GM21360 (cell line): ENCODE results near the gene NIPA2.
A peak's percentile ranks its signal among the peaks of the same experiment; 100 is the strongest.
"Not testable (repeated sequence)": the region's sequence is repeated elsewhere in the genome, so short reads cannot be mapped to it uniquely, and the experiment has no call there.

Experiments used
- ATAC-seq: cut with Tn5 transposase; IDR thresholded peaks from one replicate; pipeline ENCODE4 v1.9.1; 2021; ENCODE audit warnings: mild to moderate bottlenecking, moderate library complexity; ENCODE audit not compliant: unreplicated experiment

NIPA2 gene

GRCh38 chr15:22838292-22839042, at the start of gene NIPA2:
NIPA2 (plus strand) TSS chr15:22838666; CDS start chr15:22851732, 13,066 bp downstream.
- ATAC-seq = peak; percentile 80

- no peak for ATAC-seq
Measured at GRCh38 chr15:22794063-22794462, 44.4 kb upstream of the NIPA2 start.

- no peak for ATAC-seq
Measured at GRCh38 chr15:22794621-22795167, 43.8 kb upstream of the NIPA2 start.

DNA sequence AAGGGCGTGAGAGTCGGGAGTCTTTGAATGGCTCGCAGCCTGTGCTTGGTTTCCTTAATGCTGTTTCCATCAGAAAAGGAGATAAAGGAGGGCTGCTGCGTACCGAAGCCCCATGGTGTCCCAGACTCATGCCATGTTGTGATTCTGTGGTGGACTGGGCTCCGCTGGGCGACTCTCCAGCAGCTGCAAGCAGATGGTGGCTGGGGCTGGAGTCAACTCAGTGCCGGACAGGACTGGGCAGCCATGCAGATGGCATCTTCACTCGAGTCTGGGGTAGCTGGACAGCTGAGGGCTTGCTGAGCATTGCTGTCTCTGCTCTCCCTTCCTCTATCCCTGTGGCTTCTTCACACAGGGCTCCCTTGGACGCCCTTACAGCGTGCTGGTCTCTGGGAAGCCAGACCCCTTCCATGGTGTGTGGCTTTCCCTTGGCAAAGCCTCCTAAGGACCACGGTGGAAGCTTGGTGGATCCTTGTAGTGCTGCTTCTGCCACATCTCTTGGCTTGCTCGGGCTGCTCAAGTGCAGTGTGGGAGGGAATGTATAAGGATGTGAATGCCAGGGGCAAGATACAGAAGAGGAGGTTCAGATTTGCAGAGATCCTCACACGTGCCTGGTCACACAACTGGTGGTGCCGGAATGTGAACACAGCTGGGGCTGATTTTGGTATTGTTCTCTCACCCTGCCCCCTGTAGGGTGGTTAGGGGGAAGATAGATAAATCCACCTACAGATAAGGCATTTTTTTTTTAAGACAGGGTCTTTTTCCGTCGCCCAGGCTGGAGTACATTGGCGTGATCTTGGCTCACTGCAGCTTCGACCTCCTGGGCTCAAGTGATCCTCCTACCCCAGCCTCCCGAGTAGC, 43.0 kb upstream of the NIPA2 start:
- ATAC-seq = no peak

GRCh38 chr15:22796079-22796478, 42.4 kb upstream of the NIPA2 start:
- ATAC-seq = no peak

- no peak for ATAC-seq
Measured at GRCh38 chr15:22799902-22800301, 38.6 kb upstream of the NIPA2 start.

- ATAC-seq = not testable (repeated sequence)
Measured at GRCh38 chr15:22803006-22803405, 35.5 kb upstream of the NIPA2 start.

- no peak for ATAC-seq
Measured at GRCh38 chr15:22806156-22806555, 32.3 kb upstream of the NIPA2 start.

DNA sequence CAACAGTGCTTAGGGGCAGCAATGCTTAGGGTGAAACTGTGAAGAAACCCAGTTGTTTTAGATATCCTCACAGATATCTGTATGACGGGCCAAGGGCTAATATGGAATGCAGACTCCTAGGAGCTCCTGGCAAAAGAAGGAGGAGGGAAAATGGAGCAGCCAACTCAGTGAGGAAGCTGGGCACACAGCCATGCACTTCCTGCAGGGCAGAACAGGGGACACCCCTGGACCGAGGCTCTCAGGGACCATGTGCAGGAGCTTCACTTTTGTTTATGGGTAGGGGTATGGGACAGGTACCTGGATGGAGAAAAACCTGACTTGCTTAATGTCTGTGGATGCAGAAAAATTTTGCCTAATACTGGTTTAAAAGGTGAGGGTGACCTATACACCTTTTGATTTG, 31.8 kb upstream of the NIPA2 start:
- ATAC-seq = no peak

GRCh38 chr15:22807831-22808230, 30.6 kb upstream of the NIPA2 start:
- not testable (repeated sequence) for ATAC-seq

- ATAC-seq = no peak
Measured at GRCh38 chr15:22808240-22808639, 30.2 kb upstream of the NIPA2 start.

- ATAC-seq = no peak
Measured at GRCh38 chr15:22808761-22809280, 29.6 kb upstream of the NIPA2 start.

DNA sequence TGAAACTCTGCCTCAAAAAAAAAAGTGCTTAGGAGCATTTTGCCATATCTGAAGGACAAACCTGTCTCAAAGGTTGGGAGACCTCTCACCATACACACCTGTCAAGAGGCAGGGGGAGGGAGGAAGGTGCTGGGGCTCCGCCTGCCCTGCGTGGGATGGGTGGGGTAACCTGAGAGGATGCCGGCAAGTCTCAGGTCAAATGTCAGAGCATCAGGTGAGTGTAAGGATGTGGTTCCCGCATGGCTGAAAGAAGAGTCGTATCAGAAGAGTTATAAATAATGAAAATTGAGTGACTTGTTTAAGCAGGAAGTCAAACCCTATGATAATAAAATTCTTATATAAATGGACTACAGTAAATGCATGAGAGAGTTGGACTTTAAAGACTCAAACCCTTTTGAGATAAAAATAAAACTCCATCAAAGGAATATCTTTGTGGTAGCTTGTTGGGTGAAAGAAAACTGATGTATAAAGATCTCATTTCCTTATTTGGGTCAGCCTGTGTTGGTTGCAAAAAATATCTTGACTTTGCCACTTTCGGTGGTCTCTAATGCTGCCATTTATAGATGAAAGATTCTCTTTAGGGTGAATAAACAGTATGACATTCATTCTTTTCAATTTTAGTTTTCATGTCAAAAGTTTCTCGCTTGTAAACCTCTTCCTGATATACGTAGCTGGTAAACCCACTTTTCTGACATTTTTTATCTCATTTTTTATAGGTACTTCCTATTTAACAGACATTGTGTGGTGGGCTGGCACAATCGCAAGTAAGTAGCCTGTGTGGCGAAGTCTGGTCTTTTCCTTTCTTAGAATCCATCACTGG, 28.2 kb upstream of the NIPA2 start:
- no peak for ATAC-seq

DNA sequence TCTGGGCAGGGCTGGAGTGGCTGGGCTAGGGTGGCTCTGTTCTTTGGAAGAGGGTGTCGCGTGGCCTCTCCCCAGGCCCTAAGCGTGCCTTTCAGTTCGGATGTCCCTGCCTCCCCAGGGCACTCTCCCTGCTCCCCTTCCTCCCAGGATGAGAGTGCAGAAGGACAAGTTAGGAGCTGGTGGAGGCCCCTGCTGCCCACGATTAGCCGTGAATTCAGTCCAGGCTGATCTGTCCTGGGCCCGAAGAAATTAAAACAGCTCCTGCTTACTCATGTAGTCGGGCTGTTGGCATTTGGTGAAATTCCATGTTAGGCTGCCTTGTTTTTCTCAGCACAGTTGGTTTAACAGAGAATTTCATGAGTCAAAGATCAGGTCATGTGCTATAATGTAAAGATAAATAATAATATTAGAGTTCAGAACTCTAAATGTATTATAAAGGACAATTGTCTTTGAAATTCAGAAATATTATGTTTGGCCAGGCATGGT, 27.6 kb upstream of the NIPA2 start:
- no peak for ATAC-seq

GRCh38 chr15:22811640-22812039, 26.8 kb upstream of the NIPA2 start:
- ATAC-seq = no peak

- ATAC-seq = no peak
Measured at GRCh38 chr15:22813844-22814243, 24.6 kb upstream of the NIPA2 start.

DNA sequence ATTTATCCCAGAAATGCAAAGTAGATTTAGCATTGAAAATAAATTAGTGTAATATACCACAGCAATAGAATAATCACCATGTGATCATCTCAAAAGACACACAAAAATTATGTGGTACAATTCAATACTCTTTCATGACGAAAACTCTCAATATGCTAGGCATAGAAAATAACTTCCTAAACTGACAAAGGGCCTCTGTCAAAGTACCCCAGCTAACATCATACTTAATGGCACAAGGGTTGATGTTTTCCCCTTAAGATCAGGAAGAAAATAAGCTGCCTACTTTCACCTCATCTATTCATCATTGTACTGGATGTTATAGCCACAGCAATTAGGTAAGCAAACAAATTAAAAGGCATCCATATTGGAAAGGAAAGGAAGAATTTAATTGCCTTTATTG, 22.7 kb upstream of the NIPA2 start:
- no peak for ATAC-seq

DNA sequence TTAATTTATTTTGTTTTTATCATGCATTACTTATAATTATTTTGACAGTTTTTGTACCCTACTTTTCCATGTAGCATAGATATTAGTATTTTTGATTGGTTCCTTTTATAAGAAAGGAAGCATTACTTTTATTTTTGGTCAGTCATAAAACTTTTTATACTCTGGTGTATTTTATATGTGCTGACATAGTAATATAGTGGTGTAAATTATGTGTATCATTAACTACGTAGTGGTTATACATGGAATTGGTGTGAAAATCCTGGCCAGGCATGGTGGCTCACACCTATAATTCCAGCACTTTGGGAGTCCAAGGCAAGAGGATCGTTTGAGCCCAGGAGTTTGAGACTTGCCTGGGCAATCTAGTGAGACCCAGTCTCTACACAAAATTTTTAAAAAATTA, 18.8 kb upstream of the NIPA2 start:
- no peak for ATAC-seq

- ATAC-seq = no peak
Measured at GRCh38 chr15:22823495-22824128, 14.9 kb upstream of the NIPA2 start.

GRCh38 chr15:22827125-22827524, 11.3 kb upstream of the NIPA2 start:
- no peak for ATAC-seq
